ENCODE measurements around the gene PDZD7.

Gene PDZD7

GRCh38 chr10:101018118-101018599 is 12.8 kb downstream of the PDZD7 start:
- peak in 1 of 2 donors; percentile 39 for DNase-seq

- no peak for DNase-seq
Observed at GRCh38 chr10:101016814-101017213, 14.1 kb downstream of the PDZD7 start.

DNA sequence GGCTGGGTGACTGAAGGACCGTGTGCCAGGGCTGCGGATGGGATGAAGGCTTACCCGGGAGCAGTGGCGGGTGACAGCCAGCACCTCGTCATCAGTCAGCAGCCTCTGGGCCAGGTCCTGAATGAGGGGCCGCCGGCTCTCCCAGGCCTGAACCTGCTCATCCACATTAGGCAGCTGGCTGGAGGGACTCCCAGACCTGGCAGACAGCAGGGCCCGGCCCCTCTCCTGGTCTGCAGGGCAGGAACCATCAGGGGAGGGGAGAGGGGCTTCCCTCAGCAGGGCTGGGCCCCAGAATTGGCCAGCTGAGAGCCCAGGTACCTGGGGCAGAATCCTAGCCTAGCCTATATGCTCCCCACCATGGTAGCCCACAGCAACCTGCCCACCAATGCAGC is 15.4 kb downstream of the PDZD7 start:
- no peak for DNase-seq

DNA sequence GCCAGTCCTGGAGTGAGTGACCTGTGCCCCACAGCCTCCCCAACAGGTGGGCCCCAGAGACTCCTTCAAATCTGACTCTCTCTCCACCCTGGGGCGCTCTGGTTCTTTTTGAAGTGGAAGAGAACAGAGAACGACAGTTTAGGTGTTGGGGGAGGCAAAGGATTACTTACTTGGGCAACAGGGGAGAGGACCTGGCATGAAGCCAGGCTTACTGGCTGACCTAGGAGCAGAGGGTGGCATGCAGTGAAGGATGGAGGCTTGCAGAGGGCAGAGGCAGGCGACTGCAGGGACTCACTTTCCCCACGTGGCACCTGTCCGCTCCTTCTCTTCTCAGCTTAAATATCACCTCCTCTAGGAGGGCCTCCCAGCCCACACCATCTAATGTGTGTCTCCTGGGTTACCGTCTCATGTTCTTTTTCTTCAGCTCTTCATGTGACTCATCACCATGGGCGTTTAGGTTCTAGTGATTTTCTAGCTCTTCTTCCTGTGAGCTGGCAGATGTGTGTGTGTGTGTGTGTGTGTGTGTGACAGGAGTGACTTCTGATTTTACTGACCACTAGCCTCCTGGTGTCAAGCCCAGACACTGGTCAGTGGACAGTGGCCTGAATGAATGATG is 15.9 kb downstream of the PDZD7 start:
- DNase-seq, result no peak

DNA sequence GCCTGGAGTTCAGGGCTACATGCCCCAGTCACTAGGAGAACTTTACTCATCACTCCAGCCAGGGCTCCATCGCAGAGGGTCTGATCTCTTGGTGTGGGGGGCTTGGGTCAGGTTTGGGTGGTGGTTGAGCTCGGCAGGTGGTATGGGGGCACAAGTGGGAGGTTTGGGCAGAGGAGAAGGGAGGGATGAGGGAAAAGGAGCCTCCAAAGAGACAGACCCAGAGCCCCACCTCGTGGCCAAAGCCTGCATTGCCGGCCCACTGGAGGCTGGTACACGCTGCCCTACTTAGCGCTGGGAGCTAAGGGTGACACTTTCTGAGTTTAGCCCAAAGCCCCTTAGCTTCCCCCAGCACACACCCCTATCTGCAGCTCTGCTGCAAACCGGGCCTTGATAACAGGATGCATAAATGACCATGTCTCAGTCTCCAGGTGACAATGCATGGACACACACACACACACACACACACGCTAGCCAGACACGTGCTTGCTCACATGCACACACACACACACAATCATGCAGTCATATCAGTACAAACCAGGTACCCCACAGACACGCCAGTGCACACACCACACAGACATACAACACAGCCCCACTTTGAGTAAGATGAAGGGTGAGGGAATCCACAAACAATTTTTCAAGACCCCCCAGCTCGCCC is 16.6 kb downstream of the PDZD7 start:
- peak; percentile 73 to 77 for DNase-seq

- no peak for DNase-seq
Observed at GRCh38 chr10:101013365-101013825, 17.5 kb downstream of the PDZD7 start.

DNA sequence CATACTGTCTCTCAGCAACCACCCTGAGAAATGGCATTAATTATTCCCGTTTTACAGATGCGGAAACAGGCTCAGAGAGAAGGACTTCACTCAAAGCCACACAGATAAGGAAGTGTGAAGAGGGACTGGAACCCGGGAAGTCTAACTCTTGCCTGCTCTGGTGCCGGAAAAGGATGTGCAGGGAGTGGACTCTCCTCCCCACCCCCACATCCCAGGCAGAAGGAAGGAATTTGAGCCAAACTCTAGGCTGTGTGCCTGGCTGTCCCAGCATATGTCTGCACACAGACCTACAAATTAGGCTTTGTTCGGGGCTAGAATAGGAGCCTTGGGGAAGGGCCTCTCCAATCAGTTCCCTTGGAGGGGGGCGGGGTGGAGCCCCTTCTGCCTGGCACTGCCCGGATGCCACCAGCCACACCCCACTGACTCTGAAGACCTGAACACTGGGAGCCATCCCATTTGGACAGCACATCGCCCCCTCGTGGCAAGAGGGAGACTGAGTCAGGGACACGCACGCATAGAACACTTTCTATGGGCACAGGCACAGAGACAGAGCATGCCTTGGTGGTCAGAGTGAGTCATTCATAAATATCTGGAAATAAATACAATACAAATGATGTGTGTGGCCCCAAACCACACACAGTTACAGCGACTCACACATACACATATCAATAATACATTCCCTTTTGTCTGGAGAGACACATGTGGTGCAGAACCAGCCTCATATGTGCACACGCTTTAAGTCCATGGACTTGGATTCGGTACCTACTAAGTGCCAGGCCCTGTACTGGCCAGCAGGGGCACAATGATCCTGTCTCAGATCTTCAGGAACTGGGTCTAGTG is 18.2 kb downstream of the PDZD7 start:
- peak; percentile 80 to 82 for DNase-seq

GRCh38 chr10:101011517-101012423 is 19.2 kb downstream of the PDZD7 start:
- DNase-seq, result no peak

DNA sequence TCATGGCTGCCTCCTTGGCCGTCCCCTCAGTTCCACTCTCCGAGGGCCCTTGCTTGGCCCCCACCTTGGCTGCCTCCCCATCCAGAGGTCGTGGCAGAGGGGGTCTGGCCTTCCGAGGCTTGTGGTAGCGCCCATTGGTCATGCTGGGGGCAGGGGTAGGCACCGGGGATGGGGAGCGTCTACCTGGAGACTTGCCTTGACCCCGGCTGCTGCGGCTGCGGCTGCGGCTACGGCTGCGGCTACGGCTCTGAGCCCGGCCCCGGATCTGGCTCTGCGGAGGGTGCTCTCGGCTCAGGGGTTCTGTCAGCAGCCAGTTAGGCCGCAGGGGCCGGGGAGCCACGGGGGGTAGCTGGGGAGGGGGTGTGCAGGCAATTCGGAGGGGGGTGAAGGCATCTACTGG is 20.6 kb downstream of the PDZD7 start:
- DNase-seq, result no peak

DNA sequence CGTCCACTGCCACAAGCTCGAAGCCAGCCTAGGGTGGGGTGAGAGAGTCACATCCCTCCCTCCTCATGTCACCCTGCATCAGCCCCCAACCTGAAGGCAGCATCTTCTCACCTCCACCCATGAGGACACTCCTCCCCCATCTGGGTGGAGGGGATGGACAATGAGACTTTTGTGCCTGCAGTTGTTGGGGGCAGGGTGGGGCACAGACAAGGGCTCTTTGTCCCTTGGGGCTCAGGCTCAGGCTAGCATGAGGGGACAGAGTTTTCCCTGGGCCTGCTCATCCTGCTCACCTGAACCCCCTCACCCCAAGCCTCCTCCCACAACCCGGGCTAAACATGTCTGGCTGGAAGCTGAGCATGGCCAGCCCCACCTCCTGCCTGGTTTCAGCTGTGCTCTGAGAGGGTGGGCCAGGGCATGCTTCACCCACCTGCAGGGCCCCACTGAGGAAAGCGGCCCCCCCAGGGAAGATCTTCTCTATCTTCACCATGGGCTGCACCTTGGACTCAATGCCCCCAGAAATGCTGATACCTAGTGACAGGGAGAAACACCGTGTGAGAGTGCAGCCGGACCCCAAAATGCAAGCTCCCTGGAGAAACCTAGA is 22.0 kb downstream of the PDZD7 start:
- DNase-seq, result no peak

- DNase-seq, result no peak
Observed at GRCh38 chr10:101007915-101008822, 22.8 kb downstream of the PDZD7 start.

GRCh38 chr10:101007099-101007711 is 23.7 kb downstream of the PDZD7 start:
- DNase-seq, result no peak

DNA sequence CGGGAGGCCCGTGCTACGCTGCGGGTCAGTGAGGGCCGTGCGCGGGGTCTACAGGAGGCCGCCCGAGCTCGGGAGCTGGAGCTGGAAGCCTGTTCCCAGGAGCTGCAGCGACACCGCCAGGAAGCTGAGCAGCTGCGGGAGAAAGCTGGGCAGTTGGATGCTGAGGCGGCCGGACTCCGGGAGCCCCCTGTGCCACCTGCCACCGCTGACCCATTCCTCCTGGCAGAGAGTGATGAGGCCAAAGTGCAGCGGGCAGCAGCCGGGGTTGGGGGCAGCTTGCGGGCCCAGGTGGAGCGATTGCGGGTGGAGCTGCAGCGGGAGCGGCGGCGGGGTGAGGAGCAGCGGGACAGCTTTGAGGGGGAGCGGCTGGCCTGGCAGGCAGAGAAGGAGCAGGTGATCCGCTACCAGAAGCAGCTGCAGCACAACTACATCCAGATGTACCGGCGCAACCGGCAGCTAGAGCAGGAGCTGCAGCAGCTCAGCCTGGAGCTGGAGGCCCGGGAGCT is 24.3 kb downstream of the PDZD7 start:
- no peak for DNase-seq

DNA sequence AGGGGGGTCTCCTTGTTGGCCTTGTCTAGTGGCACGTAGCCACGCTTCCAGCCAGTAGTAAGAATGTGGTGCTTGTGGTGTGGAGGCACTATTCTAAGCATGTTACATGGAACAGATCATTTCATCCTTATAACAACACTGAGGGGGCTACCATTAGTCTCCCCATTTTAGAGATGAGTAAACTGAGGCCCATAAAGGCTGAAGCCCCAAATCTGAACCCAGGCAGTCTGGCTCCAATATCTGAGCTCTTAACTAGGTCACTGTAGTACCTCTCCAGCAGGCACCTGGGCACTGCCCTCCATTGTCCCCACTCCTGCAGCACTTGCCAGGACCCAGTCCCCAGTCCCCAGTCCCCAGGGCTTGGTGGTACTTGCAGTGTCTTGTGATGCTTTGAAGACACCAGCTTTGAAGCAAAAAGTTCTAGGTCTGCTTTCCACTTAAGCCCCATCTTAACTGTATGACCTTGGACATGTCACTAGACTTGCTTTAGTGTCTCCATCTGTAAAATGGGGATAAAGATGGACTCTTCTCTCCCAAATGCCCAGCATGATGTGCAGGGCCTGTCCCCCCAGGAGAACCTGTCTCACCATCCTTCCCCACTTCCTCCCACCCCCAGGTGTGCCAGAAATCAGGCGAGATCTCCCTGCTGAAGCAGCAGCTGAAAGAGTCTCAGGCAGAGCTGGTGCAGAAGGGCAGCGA is 24.9 kb downstream of the PDZD7 start:
- DNase-seq, result no peak

DNA sequence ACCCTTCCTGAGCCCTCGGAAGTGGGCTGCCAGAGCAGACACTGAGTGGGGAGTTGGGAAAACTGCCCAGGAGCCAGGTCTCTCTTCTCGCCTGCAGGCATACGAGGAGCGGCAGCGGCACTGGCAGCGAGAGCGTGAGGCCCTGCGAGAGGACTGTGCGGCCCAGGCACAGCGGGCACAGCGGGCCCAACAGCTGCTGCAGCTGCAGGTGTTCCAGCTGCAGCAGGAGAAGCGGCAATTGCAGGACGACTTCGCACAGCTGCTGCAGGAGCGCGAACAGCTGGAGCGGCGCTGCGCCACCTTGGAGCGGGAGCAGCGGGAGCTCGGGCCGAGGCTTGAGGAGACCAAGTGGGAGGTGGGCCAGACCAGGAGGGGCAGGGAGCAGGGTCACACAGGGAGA is 25.6 kb downstream of the PDZD7 start:
- DNase-seq, result no peak

DNA sequence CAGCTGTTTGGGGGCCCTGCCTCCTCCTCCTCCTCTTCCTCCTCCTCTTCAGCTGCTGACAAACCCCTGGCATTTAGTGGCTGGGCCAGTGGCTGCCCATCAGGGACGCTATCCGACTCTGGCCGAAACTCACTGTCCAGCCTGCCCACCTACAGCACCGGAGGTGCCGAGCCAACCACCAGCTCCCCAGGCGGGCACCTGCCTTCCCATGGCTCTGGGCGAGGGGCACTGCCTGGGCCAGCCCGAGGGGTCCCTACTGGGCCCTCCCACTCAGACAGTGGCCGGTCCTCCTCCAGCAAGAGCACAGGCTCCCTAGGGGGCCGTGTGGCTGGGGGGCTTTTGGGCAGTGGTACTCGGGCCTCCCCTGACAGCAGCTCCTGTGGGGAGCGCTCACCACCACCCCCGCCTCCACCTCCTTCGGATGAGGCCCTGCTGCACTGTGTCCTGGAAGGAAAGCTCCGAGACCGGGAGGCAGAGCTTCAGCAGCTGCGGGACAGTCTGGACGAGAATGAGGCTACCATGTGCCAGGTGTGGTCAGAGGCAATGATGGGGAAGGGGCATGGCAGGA is 27.2 kb downstream of the PDZD7 start:
- no peak for DNase-seq

DNA sequence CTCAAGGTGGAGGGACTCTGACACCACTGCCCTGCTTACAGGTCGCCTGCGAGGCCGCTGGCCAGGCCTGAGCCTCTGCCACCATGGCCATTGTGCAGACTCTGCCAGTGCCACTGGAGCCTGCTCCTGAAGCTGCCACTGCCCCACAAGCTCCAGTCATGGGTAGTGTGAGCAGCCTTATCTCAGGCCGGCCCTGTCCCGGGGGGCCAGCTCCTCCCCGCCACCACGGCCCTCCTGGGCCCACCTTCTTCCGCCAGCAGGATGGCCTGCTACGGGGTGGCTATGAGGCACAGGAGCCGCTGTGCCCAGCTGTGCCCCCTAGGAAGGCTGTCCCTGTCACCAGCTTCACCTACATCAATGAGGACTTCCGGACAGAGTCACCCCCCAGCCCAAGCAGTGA is 28.5 kb downstream of the PDZD7 start:
- no peak for DNase-seq

- DNase-seq, result no peak
Observed at GRCh38 chr10:101001659-101002035, 29.3 kb downstream of the PDZD7 start.

DNA sequence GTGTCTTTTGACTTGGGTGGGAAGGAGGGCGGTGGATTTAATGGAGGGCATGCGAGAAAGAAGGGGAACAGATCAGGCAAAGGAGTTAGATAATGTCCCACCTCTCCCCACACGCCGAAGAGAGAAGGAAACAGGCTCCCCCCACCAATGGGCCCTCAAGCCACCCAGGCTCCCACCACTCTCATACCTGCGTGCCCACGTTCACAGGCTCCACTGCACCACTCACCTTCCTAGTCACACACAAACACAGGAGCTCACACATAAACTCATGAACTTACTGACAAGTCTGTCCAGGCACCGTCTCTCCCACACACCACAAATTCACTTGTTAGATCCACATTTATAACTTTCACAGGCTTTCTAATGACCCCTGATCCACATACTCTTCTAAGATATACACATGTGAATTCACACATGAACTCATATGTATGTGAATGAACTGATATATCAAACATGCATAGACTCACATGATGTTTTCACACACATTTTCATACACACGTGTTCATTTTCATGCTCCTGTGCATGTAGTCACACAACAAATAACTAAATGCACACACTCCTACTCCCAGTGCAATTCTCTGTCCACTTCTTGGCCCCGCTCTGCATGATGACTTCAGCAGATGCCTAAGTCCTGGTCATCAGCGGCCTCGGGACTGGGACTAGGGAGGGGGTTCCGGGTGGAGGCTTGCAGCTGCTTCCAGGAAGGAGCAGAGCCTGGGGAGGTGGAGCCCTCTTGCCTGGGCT is 29.8 kb downstream of the PDZD7 start:
- no peak for DNase-seq

Measured in CD4-positive, alpha-beta T cell treated with Interleukin-4 for 1 hour (primary cell).